Upper lobe of left lung (tissue), 4 donors: ENCODE data around the gene MYOCD.

Experiments used
- EP300 ChIP-seq, 4 donors: sonication (generic); formaldehyde crosslinking; IDR thresholded peaks; one replicate each; pipeline ENCODE4 v1.5.1; 2017; ENCODE audit warnings: antibody characterized with exemption in 4 of 4, control low read depth in 2 of 4
- POLR2A ChIP-seq, 4 donors: fragments of 450-650 bp; IDR thresholded peaks; one replicate each; pipeline ENCODE4 v1.5.1; 2016 to 2017; ENCODE audit warnings: antibody characterized with exemption in 4 of 4, mild to moderate bottlenecking in 2 of 4
- TF ChIP-seq, protein P1 (sequence below), 6 experiments: fragments of 450-650 bp in 4 of 6; fragments of 200-600 bp in 2 of 6; sonication (generic) in 2 of 6; IDR thresholded peaks; one replicate each; pipeline ENCODE4 v1.5.1; 2016 to 2019; ENCODE audit warnings: antibody characterized with exemption in 6 of 6

DNA sequence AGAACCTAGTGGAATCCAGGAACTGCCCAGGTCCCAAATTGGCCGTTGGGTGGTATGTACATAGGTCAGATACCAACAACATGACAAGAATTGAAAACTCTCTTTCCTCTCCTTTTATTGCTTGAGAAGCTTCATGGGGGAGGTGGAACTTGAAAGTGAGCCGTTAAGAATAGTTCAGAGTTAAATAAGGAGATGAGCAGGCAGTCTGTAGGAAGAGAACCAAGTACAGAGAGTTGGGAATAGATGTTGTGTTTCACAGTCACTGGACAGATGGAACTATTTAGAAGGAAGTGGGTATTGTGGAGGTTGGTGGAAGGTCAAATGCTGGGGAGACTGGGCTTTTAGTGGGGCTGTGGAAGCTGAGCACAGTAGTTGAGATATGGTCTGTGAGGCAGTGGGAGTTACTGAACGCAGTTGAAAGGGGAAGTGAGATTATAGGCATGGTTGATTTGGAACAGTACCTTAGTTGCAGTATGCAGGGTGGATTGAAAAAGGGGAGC, 150.0 kb downstream of the MYOCD start:
- TF ChIP-seq POLR2A (IDR thresholded peaks at IDR 0.05) (no peak), EP300 (IDR thresholded peaks at IDR 0.05) (no peak)
- TF ChIP-seq, protein P1, sequence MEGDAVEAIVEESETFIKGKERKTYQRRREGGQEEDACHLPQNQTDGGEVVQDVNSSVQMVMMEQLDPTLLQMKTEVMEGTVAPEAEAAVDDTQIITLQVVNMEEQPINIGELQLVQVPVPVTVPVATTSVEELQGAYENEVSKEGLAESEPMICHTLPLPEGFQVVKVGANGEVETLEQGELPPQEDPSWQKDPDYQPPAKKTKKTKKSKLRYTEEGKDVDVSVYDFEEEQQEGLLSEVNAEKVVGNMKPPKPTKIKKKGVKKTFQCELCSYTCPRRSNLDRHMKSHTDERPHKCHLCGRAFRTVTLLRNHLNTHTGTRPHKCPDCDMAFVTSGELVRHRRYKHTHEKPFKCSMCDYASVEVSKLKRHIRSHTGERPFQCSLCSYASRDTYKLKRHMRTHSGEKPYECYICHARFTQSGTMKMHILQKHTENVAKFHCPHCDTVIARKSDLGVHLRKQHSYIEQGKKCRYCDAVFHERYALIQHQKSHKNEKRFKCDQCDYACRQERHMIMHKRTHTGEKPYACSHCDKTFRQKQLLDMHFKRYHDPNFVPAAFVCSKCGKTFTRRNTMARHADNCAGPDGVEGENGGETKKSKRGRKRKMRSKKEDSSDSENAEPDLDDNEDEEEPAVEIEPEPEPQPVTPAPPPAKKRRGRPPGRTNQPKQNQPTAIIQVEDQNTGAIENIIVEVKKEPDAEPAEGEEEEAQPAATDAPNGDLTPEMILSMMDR (IDR thresholded peaks at IDR 0.05), result no peak
